Measurements from ENCODE around the gene ACAP2. TPM values are rescaled to one million over a fixed set of nuclear protein-coding genes. Genes with fewer than 3 reads are reported as not detected.
"Not testable (repeated sequence)": the region's sequence is repeated elsewhere in the genome, so short reads cannot be mapped to it uniquely, and the experiment has no call there.

ACAP2 gene
- total RNA-seq, 1 donor from 2014 or later = 59.4 TPM

DNA sequence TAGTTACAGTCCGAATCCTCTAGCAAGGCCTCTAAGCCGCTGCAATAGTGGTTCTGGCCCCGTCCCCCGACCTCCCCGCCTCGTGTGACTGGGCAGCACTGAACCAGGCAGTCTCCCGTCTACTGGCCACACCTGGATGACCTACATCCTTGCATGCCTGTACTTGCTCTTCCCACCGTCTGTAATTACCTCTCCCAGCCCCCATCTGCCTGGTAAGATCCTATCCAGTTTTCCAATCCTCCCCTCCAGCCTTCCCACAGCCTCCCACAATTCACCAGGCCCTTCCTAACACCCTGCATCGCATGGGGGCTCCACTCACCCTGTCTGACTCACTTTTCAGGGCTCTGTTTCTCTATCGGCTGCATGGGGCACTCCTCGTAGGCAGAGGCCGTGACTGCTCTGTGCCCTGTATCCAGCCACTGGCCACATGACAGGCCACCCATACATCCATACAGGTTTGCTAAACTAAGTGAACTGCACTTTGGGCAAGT is 204.7 kb downstream of the ACAP2 start:
- H3K27me3 ChIP-seq = no peaks in the 10 kb centered on the region
- H3K4me3 ChIP-seq = no peak overlapping the region
- intact Hi-C loops (cut with DNase I) = no loop called here
- no peak for TF ChIP-seq POLR2AphosphoS5 (IDR thresholded peaks at IDR 0.05; ENCODE audit: insufficient read depth in 1 of 2, low read depth in 1 of 2)
- TF ChIP-seq POLR2A (IDR thresholded peaks at IDR 0.05) = no peak
- TF ChIP-seq, protein P1, sequence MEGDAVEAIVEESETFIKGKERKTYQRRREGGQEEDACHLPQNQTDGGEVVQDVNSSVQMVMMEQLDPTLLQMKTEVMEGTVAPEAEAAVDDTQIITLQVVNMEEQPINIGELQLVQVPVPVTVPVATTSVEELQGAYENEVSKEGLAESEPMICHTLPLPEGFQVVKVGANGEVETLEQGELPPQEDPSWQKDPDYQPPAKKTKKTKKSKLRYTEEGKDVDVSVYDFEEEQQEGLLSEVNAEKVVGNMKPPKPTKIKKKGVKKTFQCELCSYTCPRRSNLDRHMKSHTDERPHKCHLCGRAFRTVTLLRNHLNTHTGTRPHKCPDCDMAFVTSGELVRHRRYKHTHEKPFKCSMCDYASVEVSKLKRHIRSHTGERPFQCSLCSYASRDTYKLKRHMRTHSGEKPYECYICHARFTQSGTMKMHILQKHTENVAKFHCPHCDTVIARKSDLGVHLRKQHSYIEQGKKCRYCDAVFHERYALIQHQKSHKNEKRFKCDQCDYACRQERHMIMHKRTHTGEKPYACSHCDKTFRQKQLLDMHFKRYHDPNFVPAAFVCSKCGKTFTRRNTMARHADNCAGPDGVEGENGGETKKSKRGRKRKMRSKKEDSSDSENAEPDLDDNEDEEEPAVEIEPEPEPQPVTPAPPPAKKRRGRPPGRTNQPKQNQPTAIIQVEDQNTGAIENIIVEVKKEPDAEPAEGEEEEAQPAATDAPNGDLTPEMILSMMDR (IDR thresholded peaks at IDR 0.05) = no peak
- H3K36me3 ChIP-seq = no peaks in the 10 kb centered on the region
- DNase-seq (ENCODE audit: extremely low spot score in 2 of 2) = no peak
- no peaks in the 10 kb centered on the region for H3K9me3 ChIP-seq
- H3K27ac ChIP-seq = peak overlapping the region; percentile 5
- peaks cover 12% of the 10 kb centered on the region for H3K4me1 ChIP-seq

DNA sequence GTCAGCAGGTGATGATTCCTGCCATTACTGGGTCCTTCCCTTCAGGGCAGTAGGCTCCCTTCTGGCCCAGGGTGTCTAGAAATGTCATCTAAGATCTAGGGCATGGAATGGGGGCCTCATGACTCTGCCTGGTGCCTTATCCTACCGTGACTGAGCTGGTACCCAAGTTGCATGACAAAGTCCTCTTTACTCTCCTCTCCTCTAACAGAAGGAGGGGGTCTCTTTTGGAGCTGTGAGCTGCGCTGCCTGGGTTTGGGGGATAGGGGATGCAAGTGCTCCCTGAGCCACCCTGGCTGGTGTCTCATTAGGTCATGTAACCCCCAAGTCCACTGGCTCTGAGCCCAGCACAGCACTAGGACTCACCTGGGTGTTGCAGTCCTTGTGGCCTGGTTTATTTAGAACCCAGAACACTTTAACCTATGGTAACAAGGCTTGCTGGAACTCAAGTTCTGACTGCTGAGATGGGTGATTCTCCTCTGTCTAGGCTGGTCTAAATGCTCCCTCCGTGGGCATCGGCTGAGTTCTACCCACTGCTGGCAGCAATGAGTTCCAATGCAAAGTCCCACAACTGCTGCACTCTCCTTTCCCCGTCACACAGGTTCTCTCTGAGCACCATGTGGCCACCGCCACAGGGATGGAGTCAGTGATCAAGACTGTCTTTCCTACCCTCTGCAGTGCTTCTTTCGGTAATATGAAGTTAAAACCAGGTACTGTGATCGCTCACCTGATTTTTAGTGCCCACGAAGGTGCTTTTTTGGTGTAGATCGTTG is 205.8 kb downstream of the ACAP2 start:
- peak; percentile 61 to 79 for DNase-seq (ENCODE audit: extremely low spot score in 2 of 2)
- Histone ChIP-seq H3K4me3 (no peak overlapping the region), H3K9me3 (no peaks in the 10 kb centered on the region), H3K27me3 (no peaks in the 10 kb centered on the region), H3K27ac (no peak overlapping the region), H3K4me1 (peaks cover 12% of the 10 kb centered on the region), H3K36me3 (no peaks in the 10 kb centered on the region)
- intact Hi-C loops (cut with DNase I) = no loop called here
- TF ChIP-seq POLR2AphosphoS5 (IDR thresholded peaks at IDR 0.05; ENCODE audit: insufficient read depth in 1 of 2, low read depth in 1 of 2) (no peak), POLR2A (IDR thresholded peaks at IDR 0.05) (no peak)
- TF ChIP-seq, protein P1 (IDR thresholded peaks at IDR 0.05) = no peak

DNA sequence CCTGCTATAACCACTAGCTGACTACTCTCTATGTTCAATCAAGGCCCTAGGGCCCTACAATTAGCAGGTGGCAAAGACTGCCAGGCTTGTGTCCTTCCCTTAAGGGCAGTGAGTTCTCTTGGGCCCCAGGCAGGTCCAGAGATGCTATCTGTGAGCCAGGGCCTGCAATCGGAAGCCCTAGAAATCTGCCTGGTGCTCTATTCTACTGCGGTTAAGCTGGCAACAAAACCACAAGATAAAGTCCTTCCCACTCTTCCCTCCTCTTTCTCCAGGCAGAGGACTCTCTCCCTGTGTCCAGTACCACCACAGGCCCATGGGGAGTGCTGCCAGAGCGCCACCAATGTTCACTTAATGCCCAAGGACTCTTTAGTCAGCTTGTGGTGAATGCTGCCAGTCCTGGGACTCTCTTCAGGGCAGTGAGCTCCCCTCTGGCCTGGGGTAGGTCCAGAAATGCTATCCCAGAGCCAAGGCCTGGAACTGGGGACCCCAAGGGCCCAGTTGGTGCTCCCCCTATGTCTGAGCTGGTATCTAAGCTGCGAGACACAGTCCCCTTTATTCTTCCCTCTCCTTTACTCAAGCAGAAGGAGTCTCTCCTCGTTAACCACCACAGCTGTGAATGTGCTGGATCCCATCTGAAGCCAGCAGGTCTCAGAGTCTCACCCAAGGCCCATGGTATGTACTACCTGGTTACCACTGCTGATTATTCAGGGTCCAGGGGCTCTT is 206.6 kb downstream of the ACAP2 start:
- peak; percentile 70 to 72 for DNase-seq (ENCODE audit: extremely low spot score in 2 of 2)
- Histone ChIP-seq H3K4me1 (peaks cover 12% of the 10 kb centered on the region), H3K36me3 (no peaks in the 10 kb centered on the region), H3K9me3 (no peaks in the 10 kb centered on the region), H3K4me3 (no peak overlapping the region), H3K27ac (no peak overlapping the region), H3K27me3 (no peaks in the 10 kb centered on the region)
- TF ChIP-seq, protein P1 (IDR thresholded peaks at IDR 0.05) = no peak
- TF ChIP-seq POLR2AphosphoS5 (IDR thresholded peaks at IDR 0.05; ENCODE audit: insufficient read depth in 1 of 2, low read depth in 1 of 2) = no peak
- no peak for TF ChIP-seq POLR2A (IDR thresholded peaks at IDR 0.05)
- intact Hi-C loops (cut with DNase I) = no loop called here

DNA sequence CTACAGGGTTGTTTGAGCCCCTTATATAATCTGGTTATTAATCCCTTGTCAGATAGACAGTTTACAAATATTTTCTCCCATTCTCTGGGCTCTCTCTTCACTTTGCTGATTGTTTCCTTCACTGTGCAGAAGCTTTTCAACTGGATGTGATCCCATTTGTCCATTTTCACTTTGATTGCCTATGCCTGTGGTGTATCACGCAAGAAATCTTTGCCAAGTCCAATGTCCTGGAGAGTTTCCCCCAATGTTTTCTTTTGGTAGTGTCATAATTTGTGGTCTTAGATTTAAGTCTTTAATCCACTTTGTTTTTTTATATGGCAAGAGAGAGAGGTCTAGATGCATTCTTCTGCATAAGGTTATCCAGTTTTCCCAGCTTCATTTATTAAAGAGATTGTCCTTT is 212.6 kb downstream of the ACAP2 start:
- intact Hi-C loops (cut with DNase I) = no loop called here
- Histone ChIP-seq H3K9me3 (no peaks in the 10 kb centered on the region), H3K4me3 (no peak overlapping the region), H3K36me3 (no peaks in the 10 kb centered on the region), H3K27me3 (no peaks in the 10 kb centered on the region), H3K4me1 (no peaks in the 10 kb centered on the region), H3K27ac (no peak overlapping the region)
- TF ChIP-seq POLR2A (IDR thresholded peaks at IDR 0.05) = no peak
- TF ChIP-seq POLR2AphosphoS5 (IDR thresholded peaks at IDR 0.05; ENCODE audit: insufficient read depth in 1 of 2, low read depth in 1 of 2) = no peak
- TF ChIP-seq, protein P1 (IDR thresholded peaks at IDR 0.05) = no peak
- DNase-seq (ENCODE audit: extremely low spot score in 2 of 2) = peak in 1 of 2 donors; percentile 6

DNA sequence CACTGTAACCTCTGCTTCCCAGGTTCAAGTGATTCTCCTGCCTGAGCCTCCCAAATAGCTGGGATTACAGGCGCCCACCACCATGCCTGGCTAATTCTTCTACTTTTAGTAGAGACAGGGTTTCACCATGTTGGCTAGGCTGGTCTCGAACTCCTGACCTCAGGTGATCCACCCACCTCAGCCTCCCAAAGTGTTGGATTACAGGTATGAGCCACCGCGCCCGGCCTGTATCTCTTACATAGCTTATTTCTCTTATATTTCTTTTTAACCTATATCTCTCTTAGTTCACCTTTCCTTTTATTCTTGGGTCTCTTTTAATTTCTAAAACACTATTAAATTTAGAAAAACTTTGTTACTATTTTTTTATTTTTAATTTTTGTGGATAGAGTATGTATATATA is 213.9 kb downstream of the ACAP2 start:
- H3K4me3 ChIP-seq; H3K27ac ChIP-seq; H3K36me3 ChIP-seq; H3K9me3 ChIP-seq; H3K27me3 ChIP-seq; H3K4me1 ChIP-seq; intact Hi-C loops (cut with DNase I): not testable (repeated sequence)
- peak in 1 of 2 donors; percentile 5 for DNase-seq (ENCODE audit: extremely low spot score in 2 of 2)

Measured in vagina (tissue), 2 donors.